A549 (cell line): ENCODE results near the gene CCDC66. TPM values are rescaled to one million over a fixed set of nuclear protein-coding genes. Genes with fewer than 3 reads are reported as not detected.

ENCODE experiments used
- ATAC-seq, 2 experiments: fragments of 200-7000 bp in 1 of 2; fragments of >200 bp in 1 of 2; cut with Nextera tagmentation in 1 of 2; cut with Tn5 transposase in 1 of 2; 3 replicates each; pipeline versions ENCODE4 v1.8.0 to v1.9.1; 2018 to 2020; ENCODE audit warnings: mild to moderate bottlenecking in 1 of 2, moderate library complexity in 1 of 2
- CTCF ChIA-PET: fragments of 300-600 bp; sonication (Branson Sonifier 250); formaldehyde crosslinking; extraction: SDS; loops from one replicate; lab custom pipeline; 2021; ENCODE audit warnings: antibody characterized with exemption, inconsistent platforms; lab: Yijun Ruan, JAX
- POLR2A ChIA-PET: fragments of 350-600 bp; formaldehyde crosslinking; extraction: SDS; loops from one replicate; lab custom pipeline; 2021; ENCODE audit warnings: antibody characterized with exemption, inconsistent platforms; lab: Yijun Ruan, JAX
- DNase-seq, 2 experiments: peaks; one replicate each; pipeline versions ENCODE4 v3.0.0 to v3.0.0-alpha.2; 2011 to 2016; ENCODE audit warnings: low read depth in 1 of 2, low spot score in 1 of 2
- FAIRE-seq: peaks from 2 replicates; lab custom pipeline; 2011; peaks lifted over from hg19 to GRCh38; lab: Jason Lieb, UNC
- H3K27ac ChIP-seq, 2 experiments: fragments of >200 bp; sonication (Bioruptor Twin); formaldehyde crosslinking; 3 replicates each; pipeline ENCODE4 v1.5.1; 2016 to 2017
- H3K4me1 ChIP-seq: fragments of >200 bp; sonication (Bioruptor Twin); formaldehyde crosslinking; 3 replicates; pipeline ENCODE4 v1.6.1; 2016
- H3K4me2 ChIP-seq: fragments of >200 bp; sonication (Bioruptor Twin); formaldehyde crosslinking; 3 replicates; pipeline ENCODE4 v1.6.1; 2016
- H3K4me3 ChIP-seq: fragments of >200 bp; sonication (Bioruptor Twin); formaldehyde crosslinking; 3 replicates; pipeline ENCODE4 v1.5.1; 2016
- H3K9me3 ChIP-seq: fragments of >200 bp; sonication (Bioruptor Twin); formaldehyde crosslinking; 3 replicates; pipeline ENCODE4 v1.6.1; 2016
- CBX2 ChIP-seq: fragments of 200-600 bp; sonication (generic); IDR thresholded peaks from 2 replicates; pipeline ENCODE4 v1.6.1; 2016; ENCODE audit warnings: low read depth, mild to moderate bottlenecking, borderline replicate concordance
- CBX8 ChIP-seq: fragments of 200-600 bp; sonication (generic); IDR thresholded peaks from 2 replicates; pipeline ENCODE4 v1.6.1; 2016
- CHD2 ChIP-seq: fragments of 150-350 bp; IDR thresholded peaks from 2 replicates; pipeline ENCODE4 v1.6.1; 2014; ENCODE audit warnings: low read length; ENCODE audit not compliant: partially characterized antibody
- CHD4 ChIP-seq: fragments of 200-600 bp; sonication (generic); IDR thresholded peaks from 2 replicates; pipeline ENCODE4 v1.6.1; 2016; ENCODE audit warnings: antibody characterized with exemption, mild to moderate bottlenecking, borderline replicate concordance
- EHF ChIP-seq: fragments of 250-450 bp; sonication (Bioruptor Pico); IDR thresholded peaks from 2 replicates; pipeline ENCODE4 v1.5.0; 2020; ENCODE audit warnings: mild to moderate bottlenecking
- EP300 ChIP-seq, 2 experiments: fragments of >200 bp; sonication (Bioruptor Twin); formaldehyde crosslinking; IDR thresholded peaks; 2 replicates in 1 of 2; 3 replicates in 1 of 2; pipeline ENCODE4 v1.6.1; 2016 to 2017
- ESRRA ChIP-seq: fragments of 150-350 bp; IDR thresholded peaks from 2 replicates; pipeline ENCODE4 v1.6.1; 2014; ENCODE audit warnings: mild to moderate bottlenecking, low read length, borderline replicate concordance
- FOSL2 ChIP-seq, 2 experiments: fragments of 450-650 bp in 1 of 2; fragments of >200 bp in 1 of 2; sonication (Bioruptor Twin) in 1 of 2; formaldehyde crosslinking; IDR thresholded peaks; 2 replicates each; pipeline versions ENCODE4 v1.5.0 to v1.6.1; 2016 to 2020; ENCODE audit warnings: mild to moderate bottlenecking in 1 of 2, moderate library complexity in 1 of 2
- FOXS1 ChIP-seq: fragments of 250-450 bp; sonication (Bioruptor Pico); IDR thresholded peaks from 2 replicates; pipeline ENCODE4 v1.5.0; 2020; ENCODE audit warnings: mild to moderate bottlenecking, moderate library complexity
- GATA3 ChIP-seq: IDR thresholded peaks from 2 replicates; pipeline ENCODE4 v1.6.1; 2012; ENCODE audit warnings: borderline replicate concordance
- HDAC2 ChIP-seq: fragments of 200-600 bp; sonication (generic); IDR thresholded peaks from 2 replicates; pipeline ENCODE4 v1.6.1; 2016
- HEYL ChIP-seq: fragments of 250-450 bp; sonication (Bioruptor Pico); IDR thresholded peaks from 2 replicates; pipeline ENCODE4 v1.8.0; 2021; ENCODE audit warnings: mild to moderate bottlenecking, moderate library complexity
- HOXA7 ChIP-seq: fragments of 250-450 bp; sonication (Bioruptor Pico); IDR thresholded peaks from 2 replicates; pipeline ENCODE4 v1.5.0; 2020; ENCODE audit warnings: mild to moderate bottlenecking, moderate library complexity
- JUN ChIP-seq, 2 experiments: fragments of >200 bp; sonication (Bioruptor Twin); formaldehyde crosslinking; IDR thresholded peaks; 2 replicates in 1 of 2; 3 replicates in 1 of 2; pipeline ENCODE4 v1.6.1; 2016 to 2017
- MAZ ChIP-seq: fragments of 150-350 bp; IDR thresholded peaks from 2 replicates; pipeline ENCODE4 v1.6.1; 2014; ENCODE audit warnings: antibody characterized with exemption, low read depth, low read length, borderline replicate concordance
- PBX3 ChIP-seq: IDR thresholded peaks from 2 replicates; pipeline ENCODE4 v1.6.1; 2012
- ZC3H11A ChIP-seq: fragments of 450-650 bp; IDR thresholded peaks from 2 replicates; pipeline ENCODE4 v1.6.1; 2014; ENCODE audit warnings: antibody characterized with exemption, mild to moderate bottlenecking
- WGBS: methylation state at CpG from one replicate; pipeline ENCODE4 v1.1.6; 2017; ENCODE audit errors: missing lambda C conversion rate; 5-methylcytosine and 5-hydroxymethylcytosine counted together
- polyA plus RNA-seq, 4 experiments: library from polyadenylated mRNA; depleted of rRNA in 3 of 4; stranded (reverse); fragments of >200 nt; fragmentation: RNase III in 1 of 4; extraction: RNeasy Plus Mini Kit Qiagen cat#74134 plus additional on column Dnase treatment in 1 of 4; gene quantifications; 2 replicates in 3 of 4; 3 replicates in 1 of 4; pipeline ENCODE4 v1.2.3, GENCODE V29; 2011 to 2017
- TF ChIP-seq, protein P1 (sequence below): IDR thresholded peaks from 2 replicates; pipeline ENCODE4 v1.6.1; 2012
- TF ChIP-seq, protein P2 (sequence below): fragments of 150-350 bp; IDR thresholded peaks from 2 replicates; pipeline ENCODE4 v1.6.1; 2014; ENCODE audit warnings: low read depth, mild to moderate bottlenecking, low read length
- TF ChIP-seq, protein P3 (sequence below): fragments of 250-450 bp; sonication (Bioruptor Pico); IDR thresholded peaks from 2 replicates; pipeline ENCODE4 v1.5.0; 2020; ENCODE audit warnings: low read depth, mild to moderate bottlenecking, moderate library complexity
- TF ChIP-seq, protein P4 (sequence below): fragments of 200-600 bp; sonication (generic); IDR thresholded peaks from 2 replicates; pipeline ENCODE4 v1.6.1; 2016; ENCODE audit warnings: antibody characterized with exemption, mild to moderate bottlenecking, moderate library complexity
- TF ChIP-seq, protein P5 (sequence below): IDR thresholded peaks from 2 replicates; pipeline ENCODE4 v1.6.1; 2012; ENCODE audit warnings: low read depth, borderline replicate concordance

Gene CCDC66
- polyA plus RNA-seq, 2 of the 4 experiments (the other 2 are of a cell fraction), result 9.1 to 17.3 TPM

DNA sequence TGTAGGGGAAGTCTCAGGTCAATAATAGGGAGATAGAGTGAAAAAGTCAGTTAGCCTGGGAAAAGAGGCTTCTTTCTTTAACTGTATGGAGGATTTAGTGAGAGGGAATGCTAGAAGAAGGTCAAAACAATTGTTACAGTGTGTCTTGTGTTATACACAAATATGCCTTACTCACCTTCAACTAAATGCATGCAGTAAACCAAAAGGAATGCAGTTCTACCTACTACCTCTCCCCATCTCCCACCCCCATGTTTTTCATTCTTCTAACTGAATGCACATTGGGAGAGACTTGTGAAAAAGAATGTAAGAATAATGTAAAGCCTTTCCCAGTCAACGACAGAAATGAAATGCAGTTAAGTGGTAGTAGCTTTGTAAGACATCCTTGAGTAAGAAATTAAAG is 33.8 kb downstream of the CCDC66 start:
- ATAC-seq (no peak), DNase-seq (no peak), FAIRE-seq (no peak)
- no peak overlapping the region for H3K27ac ChIP-seq
- WGBS, result 63% methylated on average over 1 of the region's 1 CpG
- TF ChIP-seq HDAC2 (no peak), FOXS1 (CRISPR knock-in tag) (no peak), ZC3H11A (no peak), CHD2 (no peak), JUN (IDR thresholded peaks at IDR 0.05) (no peak), EP300 (IDR thresholded peaks at IDR 0.05) (no peak), CBX8 (no peak), EHF (CRISPR knock-in tag) (no peak), HOXA7 (no peak), PBX3 (no peak), ESRRA (no peak), HEYL (CRISPR knock-in tag) (no peak), GATA3 (no peak), MAZ (no peak)
- TF ChIP-seq, protein P1, sequence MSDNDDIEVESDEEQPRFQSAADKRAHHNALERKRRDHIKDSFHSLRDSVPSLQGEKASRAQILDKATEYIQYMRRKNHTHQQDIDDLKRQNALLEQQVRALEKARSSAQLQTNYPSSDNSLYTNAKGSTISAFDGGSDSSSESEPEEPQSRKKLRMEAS, result no peak
- TF ChIP-seq, protein P2, sequence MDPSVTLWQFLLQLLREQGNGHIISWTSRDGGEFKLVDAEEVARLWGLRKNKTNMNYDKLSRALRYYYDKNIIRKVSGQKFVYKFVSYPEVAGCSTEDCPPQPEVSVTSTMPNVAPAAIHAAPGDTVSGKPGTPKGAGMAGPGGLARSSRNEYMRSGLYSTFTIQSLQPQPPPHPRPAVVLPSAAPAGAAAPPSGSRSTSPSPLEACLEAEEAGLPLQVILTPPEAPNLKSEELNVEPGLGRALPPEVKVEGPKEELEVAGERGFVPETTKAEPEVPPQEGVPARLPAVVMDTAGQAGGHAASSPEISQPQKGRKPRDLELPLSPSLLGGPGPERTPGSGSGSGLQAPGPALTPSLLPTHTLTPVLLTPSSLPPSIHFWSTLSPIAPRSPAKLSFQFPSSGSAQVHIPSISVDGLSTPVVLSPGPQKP, result no peak
- TF ChIP-seq, protein P3, sequence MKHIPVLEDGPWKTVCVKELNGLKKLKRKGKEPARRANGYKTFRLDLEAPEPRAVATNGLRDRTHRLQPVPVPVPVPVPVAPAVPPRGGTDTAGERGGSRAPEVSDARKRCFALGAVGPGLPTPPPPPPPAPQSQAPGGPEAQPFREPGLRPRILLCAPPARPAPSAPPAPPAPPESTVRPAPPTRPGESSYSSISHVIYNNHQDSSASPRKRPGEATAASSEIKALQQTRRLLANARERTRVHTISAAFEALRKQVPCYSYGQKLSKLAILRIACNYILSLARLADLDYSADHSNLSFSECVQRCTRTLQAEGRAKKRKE, result no peak
- TF ChIP-seq, protein P4, sequence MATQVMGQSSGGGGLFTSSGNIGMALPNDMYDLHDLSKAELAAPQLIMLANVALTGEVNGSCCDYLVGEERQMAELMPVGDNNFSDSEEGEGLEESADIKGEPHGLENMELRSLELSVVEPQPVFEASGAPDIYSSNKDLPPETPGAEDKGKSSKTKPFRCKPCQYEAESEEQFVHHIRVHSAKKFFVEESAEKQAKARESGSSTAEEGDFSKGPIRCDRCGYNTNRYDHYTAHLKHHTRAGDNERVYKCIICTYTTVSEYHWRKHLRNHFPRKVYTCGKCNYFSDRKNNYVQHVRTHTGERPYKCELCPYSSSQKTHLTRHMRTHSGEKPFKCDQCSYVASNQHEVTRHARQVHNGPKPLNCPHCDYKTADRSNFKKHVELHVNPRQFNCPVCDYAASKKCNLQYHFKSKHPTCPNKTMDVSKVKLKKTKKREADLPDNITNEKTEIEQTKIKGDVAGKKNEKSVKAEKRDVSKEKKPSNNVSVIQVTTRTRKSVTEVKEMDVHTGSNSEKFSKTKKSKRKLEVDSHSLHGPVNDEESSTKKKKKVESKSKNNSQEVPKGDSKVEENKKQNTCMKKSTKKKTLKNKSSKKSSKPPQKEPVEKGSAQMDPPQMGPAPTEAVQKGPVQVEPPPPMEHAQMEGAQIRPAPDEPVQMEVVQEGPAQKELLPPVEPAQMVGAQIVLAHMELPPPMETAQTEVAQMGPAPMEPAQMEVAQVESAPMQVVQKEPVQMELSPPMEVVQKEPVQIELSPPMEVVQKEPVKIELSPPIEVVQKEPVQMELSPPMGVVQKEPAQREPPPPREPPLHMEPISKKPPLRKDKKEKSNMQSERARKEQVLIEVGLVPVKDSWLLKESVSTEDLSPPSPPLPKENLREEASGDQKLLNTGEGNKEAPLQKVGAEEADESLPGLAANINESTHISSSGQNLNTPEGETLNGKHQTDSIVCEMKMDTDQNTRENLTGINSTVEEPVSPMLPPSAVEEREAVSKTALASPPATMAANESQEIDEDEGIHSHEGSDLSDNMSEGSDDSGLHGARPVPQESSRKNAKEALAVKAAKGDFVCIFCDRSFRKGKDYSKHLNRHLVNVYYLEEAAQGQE, result no peak
- CTCF ChIA-PET, result interaction anchor here (0.6 kb wide), 1 partner anchor 63 kb away, joined by 4 read pairs; no protein-coding TSS in a partner anchor
- no peak overlapping the region for H3K4me3 ChIP-seq
- no peaks in the 10 kb centered on the region for H3K9me3 ChIP-seq
- POLR2A ChIA-PET, result no interaction called here
- no peaks in the 10 kb centered on the region for H3K4me1 ChIP-seq
- no peak overlapping the region for H3K4me2 ChIP-seq

DNA sequence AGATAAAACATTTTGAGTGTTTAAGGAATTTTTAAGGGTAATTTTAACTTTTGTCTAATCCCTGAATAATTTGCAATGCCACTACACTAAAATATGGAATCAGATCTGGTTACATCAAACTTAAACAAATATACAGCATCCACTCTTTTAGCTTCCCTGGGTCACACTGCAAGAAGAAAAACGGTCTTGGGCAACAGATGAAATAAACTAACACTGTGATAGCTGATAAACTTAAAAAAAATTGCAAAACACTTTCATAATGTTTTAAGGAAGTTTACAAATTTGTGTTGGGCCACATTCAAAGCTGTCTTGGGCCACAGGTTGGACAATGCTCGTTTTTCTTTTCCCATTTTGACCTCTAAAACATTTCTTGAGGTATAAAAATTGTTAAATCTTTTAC is 34.3 kb downstream of the CCDC66 start:
- Histone ChIP-seq H3K4me2 (no peak overlapping the region), H3K27ac (no peak overlapping the region), H3K4me1 (no peaks in the 10 kb centered on the region), H3K4me3 (no peak overlapping the region), H3K9me3 (no peaks in the 10 kb centered on the region)
- 40% methylated on average over 2 of the region's 2 CpGs for WGBS
- ChIA-PET CTCF (interaction anchor here (0.6 to 1.0 kb wide), 2 partner anchors 8 to 62 kb away, joined by 3 to 4 read pairs; no protein-coding TSS in a partner anchor), POLR2A (no interaction called here)
- no peak for FAIRE-seq
- no peak for DNase-seq
- ATAC-seq, result no peak
- TF ChIP-seq CBX2 (no peak), FOSL2 (IDR thresholded peaks at IDR 0.05) (no peak), FOSL2 (CRISPR knock-in tag; IDR thresholded peaks at IDR 0.05) (no peak), CHD4 (no peak), EP300 (IDR thresholded peaks at IDR 0.05) (no peak)
- TF ChIP-seq, protein P5, sequence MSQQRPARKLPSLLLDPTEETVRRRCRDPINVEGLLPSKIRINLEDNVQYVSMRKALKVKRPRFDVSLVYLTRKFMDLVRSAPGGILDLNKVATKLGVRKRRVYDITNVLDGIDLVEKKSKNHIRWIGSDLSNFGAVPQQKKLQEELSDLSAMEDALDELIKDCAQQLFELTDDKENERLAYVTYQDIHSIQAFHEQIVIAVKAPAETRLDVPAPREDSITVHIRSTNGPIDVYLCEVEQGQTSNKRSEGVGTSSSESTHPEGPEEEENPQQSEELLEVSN, result no peak
- TF ChIP-seq, protein P4, result no peak
